Activated B cell treated with CpG ODN at 0.5 μM for 24 hours (primary cell): ENCODE data around the gene TOGARAM1. TPM values are rescaled to one million over a fixed set of nuclear protein-coding genes. Genes with fewer than 3 reads are reported as not detected.

Experiments used
- ATAC-seq: fragments of 200-7000 bp; cut with Tn5 transposase; one replicate; pipeline ENCODE4 v1.10.0; 2021; ENCODE audit warnings: low read depth, mild to moderate bottlenecking, moderate library complexity
- CTCF ChIA-PET: fragments of 350-600 bp; sonication (Branson Sonifier 250); formaldehyde crosslinking; loops from one replicate; lab custom pipeline; 2021; ENCODE audit warnings: antibody characterized with exemption; lab: Charles Lee
- POLR2A ChIA-PET: fragments of 350-600 bp; sonication (Branson Sonifier 250); formaldehyde crosslinking; loops from one replicate; lab custom pipeline; 2021; ENCODE audit warnings: antibody characterized with exemption; lab: Charles Lee
- DNase-seq: peaks from one replicate; pipeline ENCODE4 v3.0.0; 2022
- H3K27ac Mint-ChIP-seq: one replicate; pipeline ENCODE4 v1.8.0; 2020; ENCODE audit warnings: mixed read lengths
- H3K27me3 Mint-ChIP-seq: one replicate; pipeline ENCODE4 v1.8.0; 2021; ENCODE audit warnings: mixed read lengths
- H3K36me3 Mint-ChIP-seq: one replicate; pipeline ENCODE4 v1.8.0; 2021; ENCODE audit warnings: low read depth, mixed read lengths
- H3K4me1 Mint-ChIP-seq: one replicate; pipeline ENCODE4 v1.8.0; 2021; ENCODE audit warnings: mixed read lengths
- H3K4me3 Mint-ChIP-seq: one replicate; pipeline ENCODE4 v1.8.0; 2020; ENCODE audit warnings: mild to moderate bottlenecking, mixed read lengths
- H3K9me3 Mint-ChIP-seq: one replicate; pipeline ENCODE4 v1.8.0; 2020; ENCODE audit warnings: mixed read lengths
- CTCF ChIP-seq: fragments of 200-600 bp; IDR thresholded peaks from one replicate; pipeline ENCODE4 v1.8.0; 2022; ENCODE audit warnings: antibody characterized with exemption, mild to moderate bottlenecking
- intact Hi-C: fragments of 100-400 bp; cut with micrococcal nuclease; formaldehyde crosslinking; loops from one replicate; pipeline ENCODE4 v1.15.1; 2024
- total RNA-seq: library from RNA; stranded (reverse); gene quantifications from 2 replicates; pipeline ENCODE4 v1.2.3, GENCODE V29; 2022

Gene TOGARAM1
- total RNA-seq, 1 donor from 2014 or later: 16.9 TPM

DNA sequence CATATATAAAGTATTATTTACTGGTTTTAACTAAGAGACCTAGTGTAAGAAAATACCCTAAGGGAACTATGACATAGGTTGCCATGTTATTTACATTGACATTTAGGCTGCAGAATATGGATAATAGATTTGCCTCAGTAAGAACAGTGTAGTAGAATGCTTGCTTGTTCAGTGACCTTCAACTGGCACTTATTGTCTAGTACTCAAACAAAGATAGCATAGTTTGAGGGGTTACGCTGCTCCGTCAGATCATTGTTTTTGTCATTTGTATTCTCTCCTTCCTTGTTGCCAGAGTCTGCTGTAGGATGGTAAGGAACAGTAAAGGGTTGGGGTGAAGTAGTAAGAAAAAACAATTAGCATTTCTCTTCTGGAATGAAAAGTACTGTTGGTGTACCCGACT lies 33.2 kb downstream of the TOGARAM1 start:
- no peak overlapping the region for H3K4me3 Mint-ChIP-seq
- intact Hi-C loops: no loop called here
- no peak for ATAC-seq
- peaks cover 1% of the 10 kb centered on the region for H3K4me1 Mint-ChIP-seq
- H3K27me3 Mint-ChIP-seq: no peaks in the 10 kb centered on the region
- ChIA-PET CTCF (no interaction called here), POLR2A (no interaction called here)
- H3K9me3 Mint-ChIP-seq: peaks cover under 1% of the 10 kb centered on the region
- DNase-seq: no peak
- peaks cover 32% of the 10 kb centered on the region for H3K36me3 Mint-ChIP-seq
- no peak for TF ChIP-seq CTCF
- H3K27ac Mint-ChIP-seq: no peak overlapping the region

DNA sequence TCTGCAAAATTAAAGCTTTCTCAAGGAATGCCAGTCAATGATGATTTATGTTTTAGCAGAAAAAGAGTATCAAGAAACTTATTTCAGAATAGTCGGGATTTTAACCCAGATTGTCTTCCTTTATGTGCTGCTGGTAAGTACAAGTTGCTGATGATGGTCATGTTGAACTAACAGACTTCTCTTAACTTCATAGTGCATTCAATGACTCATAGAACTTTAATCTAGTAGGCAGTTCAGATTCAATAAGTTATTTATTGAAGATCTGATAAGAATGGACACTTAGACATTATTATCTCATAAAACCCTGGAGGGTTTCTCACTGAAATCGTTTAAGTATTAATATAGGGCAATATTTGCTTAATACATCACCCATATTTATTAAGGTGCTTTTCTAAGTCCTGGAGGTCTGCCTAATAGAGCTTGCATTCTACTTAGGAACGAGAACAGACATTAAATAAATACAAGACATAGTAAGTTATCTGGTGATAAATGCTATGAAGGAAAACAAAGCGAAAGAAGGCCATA lies 33.8 kb downstream of the TOGARAM1 start:
- ChIA-PET CTCF (no interaction called here), POLR2A (no interaction called here)
- H3K4me3 Mint-ChIP-seq: no peak overlapping the region
- H3K36me3 Mint-ChIP-seq: peaks cover 35% of the 10 kb centered on the region
- H3K9me3 Mint-ChIP-seq: no peaks in the 10 kb centered on the region
- no peaks in the 10 kb centered on the region for H3K27me3 Mint-ChIP-seq
- no peak for DNase-seq
- intact Hi-C loops: no loop called here
- no peaks in the 10 kb centered on the region for H3K4me1 Mint-ChIP-seq
- TF ChIP-seq CTCF: no peak
- H3K27ac Mint-ChIP-seq: no peak overlapping the region
- ATAC-seq: no peak

GRCh38 chr14:45003924-45004323 lies 41.9 kb downstream of the TOGARAM1 start:
- H3K9me3 Mint-ChIP-seq: no peaks in the 10 kb centered on the region
- H3K27me3 Mint-ChIP-seq: no peaks in the 10 kb centered on the region
- no peak overlapping the region for H3K4me3 Mint-ChIP-seq
- H3K4me1 Mint-ChIP-seq: no peaks in the 10 kb centered on the region
- no peak for DNase-seq
- TF ChIP-seq CTCF: no peak
- peaks cover 32% of the 10 kb centered on the region for H3K36me3 Mint-ChIP-seq
- no peak for ATAC-seq
- H3K27ac Mint-ChIP-seq: no peak overlapping the region
- ChIA-PET CTCF (no interaction called here), POLR2A (no interaction called here)
- intact Hi-C loops: no loop called here

GRCh38 chr14:45015133-45015532 lies 53.1 kb downstream of the TOGARAM1 start:
- ChIA-PET POLR2A (interaction anchor here (0.8 kb wide), 1 partner anchor 10 kb away, joined by 6 read pairs; no protein-coding TSS in a partner anchor), CTCF (no interaction called here)
- intact Hi-C loops: no loop called here
- Mint-ChIP-seq H3K9me3 (no peaks in the 10 kb centered on the region), H3K27me3 (no peaks in the 10 kb centered on the region), H3K27ac (no peak overlapping the region), H3K36me3 (peaks cover 37% of the 10 kb centered on the region), H3K4me3 (no peak overlapping the region), H3K4me1 (no peaks in the 10 kb centered on the region)
- no peak for ATAC-seq
- no peak for TF ChIP-seq CTCF
- no peak for DNase-seq

DNA sequence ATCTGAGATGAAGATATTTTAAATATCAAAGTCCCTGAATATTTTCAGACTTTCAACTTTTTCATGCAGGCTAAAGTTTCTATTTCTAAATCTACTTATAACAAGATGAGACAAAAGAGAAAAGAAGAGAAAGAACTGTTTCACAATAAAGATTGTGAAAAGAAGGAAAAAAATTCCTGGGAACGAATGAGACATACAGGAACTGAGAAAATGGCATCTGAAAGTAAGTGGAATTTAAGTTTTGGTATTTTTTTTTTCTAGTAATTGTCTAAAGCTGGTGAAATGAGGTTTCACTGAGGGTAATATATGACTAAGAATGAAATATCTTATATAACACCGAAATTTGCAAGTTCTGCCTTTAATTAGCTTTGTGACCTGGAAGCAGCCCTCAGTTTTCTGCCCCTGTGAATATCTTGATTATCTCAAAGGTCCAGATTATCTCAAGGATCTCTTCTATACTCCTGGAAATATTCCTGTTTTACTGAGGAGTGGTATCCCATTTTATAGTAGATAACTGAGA lies 66.2 kb downstream of the TOGARAM1 start:
- intact Hi-C loops: no loop called here
- ChIA-PET CTCF (no interaction called here), POLR2A (no interaction called here)
- DNase-seq: no peak
- no peak for ATAC-seq
- Mint-ChIP-seq H3K4me1 (no peaks in the 10 kb centered on the region), H3K36me3 (peaks cover 37% of the 10 kb centered on the region), H3K9me3 (no peaks in the 10 kb centered on the region), H3K27me3 (no peaks in the 10 kb centered on the region), H3K4me3 (no peak overlapping the region), H3K27ac (no peak overlapping the region)
- TF ChIP-seq CTCF: no peak
